Memory B cell (primary cell): ENCODE measurements around the gene IGF2R.

Experiments used
- ATAC-seq: fragments of 150-1000 bp; cut with Tn5 transposase; 2 replicates; pipeline ENCODE4 v1.10.0; 2021; ENCODE audit warnings: low read depth, mild to moderate bottlenecking, moderate library complexity
- DNase-seq, 2 donors: peaks; one replicate each; pipeline ENCODE4 v3.0.0; 2022; ENCODE audit warnings: low spot score in 2 of 2
- H3K27ac Mint-ChIP-seq: one replicate; pipeline ENCODE4 v1.8.0; 2022; ENCODE audit warnings: mild to moderate bottlenecking, moderate library complexity, mixed read lengths
- H3K27me3 Mint-ChIP-seq: one replicate; pipeline ENCODE4 v1.8.0; 2022; ENCODE audit warnings: mixed read lengths
- H3K36me3 Mint-ChIP-seq: one replicate; pipeline ENCODE4 v1.8.0; 2022; ENCODE audit warnings: mild to moderate bottlenecking, mixed read lengths
- H3K4me1 Mint-ChIP-seq: one replicate; pipeline ENCODE4 v1.8.0; 2022; ENCODE audit warnings: mixed read lengths
- H3K4me3 Mint-ChIP-seq: one replicate; pipeline ENCODE4 v1.8.0; 2022; ENCODE audit warnings: mild to moderate bottlenecking, moderate library complexity, mixed read lengths
- H3K9me3 Mint-ChIP-seq: one replicate; pipeline ENCODE4 v1.8.0; 2022; ENCODE audit warnings: mixed read lengths

The IGF2R gene

DNA sequence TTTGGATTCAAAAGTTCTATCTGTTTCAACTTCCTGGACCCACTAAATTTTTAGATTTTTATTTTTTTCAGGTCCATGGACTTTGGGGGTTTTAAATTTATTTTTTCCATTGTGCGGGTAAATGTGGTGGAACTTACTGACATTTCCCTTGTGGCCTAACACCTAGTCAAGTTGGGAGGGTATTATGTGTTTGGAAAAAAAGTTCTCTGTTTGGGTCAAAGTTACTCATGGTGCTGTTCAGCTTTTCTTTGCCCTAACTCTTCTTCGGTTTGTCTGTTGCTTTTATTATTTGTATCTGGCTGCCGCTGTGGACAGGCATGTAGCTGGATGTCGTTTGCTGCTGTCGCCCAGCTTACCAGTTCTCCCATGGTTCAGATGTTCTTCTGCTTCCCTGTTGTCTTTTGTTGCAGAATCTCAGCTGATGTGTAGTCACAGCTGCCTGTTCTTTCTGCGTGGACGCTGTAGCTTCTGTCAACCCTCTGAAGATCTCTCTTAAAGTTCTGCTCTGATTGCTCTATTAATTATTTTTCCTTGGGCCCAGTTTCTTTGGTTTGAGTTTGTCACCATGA lies 7.9 kb downstream of the IGF2R start:
- peaks cover 61% of the 10 kb centered on the region for H3K4me1 Mint-ChIP-seq
- no peak for ATAC-seq

DNA sequence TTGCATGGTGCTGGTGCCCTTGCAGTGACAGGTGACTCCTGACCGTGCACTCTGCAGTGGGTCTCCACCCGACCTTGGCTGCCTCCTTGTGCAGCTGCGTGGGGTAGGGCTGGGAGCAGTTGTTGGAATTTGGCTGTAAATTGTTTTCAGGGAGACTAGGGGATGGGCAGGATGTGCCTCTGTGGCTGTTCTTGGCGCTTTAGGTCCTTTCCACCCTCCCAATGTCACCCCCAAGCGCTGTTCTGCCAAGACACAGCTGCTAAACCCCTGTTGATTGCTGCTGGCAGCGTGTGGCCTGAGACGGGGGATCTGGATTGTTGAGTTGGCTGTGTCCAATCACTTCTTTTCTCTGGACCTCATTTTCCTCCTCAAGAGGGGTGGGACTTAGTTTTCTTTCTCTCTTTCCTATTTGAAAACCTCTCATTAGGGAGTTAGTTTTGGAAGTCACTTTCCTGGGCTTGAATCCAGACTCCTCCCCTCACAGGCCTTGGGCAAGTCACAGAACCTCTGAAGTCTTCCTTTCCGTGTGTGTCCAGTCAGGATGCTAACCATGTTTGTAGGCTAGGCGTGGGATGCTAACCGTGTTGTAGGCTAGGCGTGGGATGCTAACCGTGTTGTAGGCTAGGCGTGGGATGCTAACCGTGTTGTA lies 8.5 kb downstream of the IGF2R start:
- Mint-ChIP-seq H3K9me3 (no peaks in the 10 kb centered on the region), H3K27ac (no peak overlapping the region), H3K4me1 (peaks cover 66% of the 10 kb centered on the region), H3K4me3 (peak overlapping the region; percentile 8), H3K36me3 (no peaks in the 10 kb centered on the region), H3K27me3 (no peaks in the 10 kb centered on the region)
- no peak for DNase-seq
- no peak for ATAC-seq

More for the DNA sequence above, 7.9 kb downstream of the IGF2R start:
- H3K4me3 Mint-ChIP-seq = peak overlapping the region; percentile 8
- no peaks in the 10 kb centered on the region for H3K36me3 Mint-ChIP-seq
- no peaks in the 10 kb centered on the region for H3K27me3 Mint-ChIP-seq
- no peaks in the 10 kb centered on the region for H3K9me3 Mint-ChIP-seq
- no peak overlapping the region for H3K27ac Mint-ChIP-seq
- DNase-seq = no peak

DNA sequence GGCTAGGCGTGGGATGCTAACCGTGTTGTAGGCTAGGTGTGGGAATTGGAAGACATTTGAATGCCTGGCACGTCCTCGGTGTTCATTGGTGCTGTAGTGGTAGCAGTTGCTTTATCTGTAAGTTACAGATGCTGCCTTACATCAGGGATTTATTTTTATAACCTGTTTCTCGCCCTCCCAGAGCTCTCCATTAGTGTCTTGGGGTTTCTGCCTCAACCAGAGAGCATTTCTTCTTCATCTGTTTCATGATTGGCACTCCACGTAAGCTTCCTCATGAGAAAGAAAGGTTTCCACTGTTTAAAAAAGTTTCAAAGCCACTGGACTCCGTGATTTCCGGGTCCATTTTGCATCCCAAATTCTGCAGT lies 9.0 kb downstream of the IGF2R start:
- H3K36me3 Mint-ChIP-seq = no peaks in the 10 kb centered on the region

DNA sequence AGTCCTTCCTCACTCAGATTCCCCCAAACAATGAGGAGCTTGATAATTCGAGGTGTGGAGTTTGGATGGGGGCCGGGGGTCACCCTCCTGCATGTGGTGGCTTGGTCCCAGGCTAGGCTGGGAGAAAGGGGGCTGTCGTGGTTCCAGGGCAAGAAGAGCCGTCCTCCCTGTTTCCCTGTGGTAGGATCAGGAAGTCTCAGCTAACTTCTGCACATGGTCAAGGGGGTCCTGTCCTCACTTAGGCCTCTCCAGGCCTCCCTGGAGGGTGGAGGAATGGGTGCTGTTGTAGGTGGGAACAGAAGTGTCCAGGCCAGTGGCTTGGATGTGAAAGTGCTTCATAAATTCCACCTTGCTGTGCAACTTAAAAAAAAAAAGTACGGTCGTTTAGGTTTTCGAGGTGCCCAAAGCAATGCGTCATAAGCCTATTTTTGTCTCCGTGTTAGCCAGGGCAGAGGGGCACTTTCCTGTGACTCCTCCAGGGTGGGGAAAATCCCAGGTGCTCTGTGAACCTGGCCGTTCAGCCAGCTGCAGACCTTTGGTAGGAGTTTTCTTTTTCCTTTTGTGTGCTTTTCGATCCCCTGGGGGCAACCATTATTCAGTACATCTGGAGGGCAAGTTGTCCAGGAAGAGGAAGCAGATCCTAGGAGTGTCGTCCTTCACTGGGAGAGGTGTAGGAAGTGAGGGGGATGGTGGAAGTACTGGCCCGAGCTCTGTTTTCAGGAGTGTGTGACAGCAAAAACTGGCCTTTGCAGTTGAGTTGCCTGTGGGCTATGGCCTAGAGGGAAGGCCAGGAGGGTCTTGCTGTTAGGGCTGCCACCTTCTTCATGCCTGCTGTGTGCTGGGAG lies 9.6 kb downstream of the IGF2R start:
- DNase-seq (peak in 1 of 2 donors; percentile 19), ATAC-seq (peak; percentile 28)
- Mint-ChIP-seq H3K4me3 (peak overlapping the region; percentile 45), H3K27me3 (no peaks in the 10 kb centered on the region), H3K9me3 (no peaks in the 10 kb centered on the region), H3K27ac (peak overlapping the region; percentile 82), H3K36me3 (no peaks in the 10 kb centered on the region), H3K4me1 (peaks cover 59% of the 10 kb centered on the region)

More for the DNA sequence above, 9.0 kb downstream of the IGF2R start:
- DNase-seq = no peak
- no peaks in the 10 kb centered on the region for H3K27me3 Mint-ChIP-seq
- H3K27ac Mint-ChIP-seq = no peak overlapping the region
- no peak for ATAC-seq
- H3K4me3 Mint-ChIP-seq = peak overlapping the region; percentile 27
- H3K9me3 Mint-ChIP-seq = no peaks in the 10 kb centered on the region
- H3K4me1 Mint-ChIP-seq = peaks cover 64% of the 10 kb centered on the region

DNA sequence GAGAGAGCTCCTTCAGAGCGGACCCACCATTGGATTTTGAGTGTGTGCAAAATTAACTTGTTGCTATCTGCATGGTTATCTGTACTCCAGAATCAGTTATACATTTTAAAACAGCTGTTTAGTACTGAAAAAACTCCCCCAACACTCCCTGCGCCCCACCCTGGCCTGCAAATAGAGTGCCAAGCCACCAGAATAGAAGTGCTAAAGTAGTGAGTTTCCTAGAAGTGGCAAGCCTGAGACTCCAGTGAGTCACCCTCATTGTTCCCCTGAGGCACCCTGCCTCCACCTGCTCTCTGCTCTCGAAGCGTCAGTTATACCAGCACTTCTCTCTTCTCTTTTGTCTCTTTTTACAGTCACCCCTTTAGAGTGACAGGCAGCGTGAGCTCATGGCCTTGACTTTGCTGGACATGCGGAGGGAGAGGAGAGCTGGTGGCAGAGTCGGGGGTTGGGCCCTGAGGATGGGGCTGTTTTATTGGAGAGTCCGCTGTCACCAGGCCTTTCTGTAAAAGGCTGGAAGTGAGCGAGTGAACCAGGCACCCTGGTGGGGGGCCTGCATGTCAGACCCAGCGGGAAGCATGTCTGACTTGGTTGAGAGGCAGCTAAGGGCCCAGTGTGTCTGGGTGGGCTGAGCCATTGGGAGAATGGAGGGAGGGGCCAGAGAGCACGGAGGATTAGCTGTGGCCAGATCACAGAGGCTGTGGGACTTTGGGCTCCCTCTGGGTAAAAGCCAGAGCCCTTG lies 10.4 kb downstream of the IGF2R start:
- DNase-seq (peak; percentile 23 to 34), ATAC-seq (peak; percentile 68)
- Mint-ChIP-seq H3K4me1 (peaks cover 56% of the 10 kb centered on the region), H3K4me3 (peak overlapping the region; percentile 11), H3K27ac (peak overlapping the region; percentile 4), H3K36me3 (no peaks in the 10 kb centered on the region), H3K27me3 (no peaks in the 10 kb centered on the region), H3K9me3 (no peaks in the 10 kb centered on the region)

DNA sequence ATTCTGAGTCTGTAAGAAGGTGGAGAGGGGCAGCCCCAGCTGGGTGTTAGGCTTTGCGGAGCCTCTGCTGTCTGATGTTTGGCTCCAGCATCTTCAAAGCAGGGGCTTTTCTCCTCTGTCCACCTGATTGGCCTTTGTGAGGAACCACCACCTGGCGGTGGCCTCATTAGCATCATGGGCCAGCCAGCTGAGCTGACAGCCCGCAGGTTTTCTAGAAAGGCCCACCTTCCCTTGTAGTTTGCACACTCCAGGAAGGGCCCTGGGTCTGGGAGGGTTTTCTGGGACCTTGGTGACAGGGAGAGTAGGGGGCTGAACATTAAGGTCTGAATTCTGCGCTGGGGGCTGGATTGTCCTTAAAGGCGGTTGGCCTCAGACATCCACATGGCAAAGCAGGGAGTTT lies 11.6 kb downstream of the IGF2R start:
- no peak overlapping the region for H3K4me3 Mint-ChIP-seq
- H3K4me1 Mint-ChIP-seq = peaks cover 50% of the 10 kb centered on the region
- H3K27me3 Mint-ChIP-seq = no peaks in the 10 kb centered on the region
- H3K36me3 Mint-ChIP-seq = no peaks in the 10 kb centered on the region
- DNase-seq (no peak), ATAC-seq (no peak)
- H3K27ac Mint-ChIP-seq = no peak overlapping the region
- H3K9me3 Mint-ChIP-seq = no peaks in the 10 kb centered on the region

DNA sequence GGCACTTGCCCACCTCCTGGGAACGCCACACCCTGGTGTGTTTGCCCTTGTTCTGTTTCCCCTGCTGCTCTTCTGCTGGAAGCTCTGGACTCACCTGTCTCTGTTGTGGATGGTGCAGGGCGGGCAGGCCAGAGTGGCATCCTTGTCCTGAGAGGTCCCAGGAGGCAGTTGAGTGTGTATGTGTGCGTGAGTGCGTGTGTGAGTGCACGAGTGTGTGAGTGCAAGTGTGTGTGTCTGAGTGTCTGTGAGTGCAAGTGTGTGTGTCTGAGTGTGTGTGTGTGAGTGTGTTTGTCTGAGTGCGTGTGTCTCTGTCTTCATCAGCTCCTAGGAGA lies 12.2 kb downstream of the IGF2R start:
- peak overlapping the region; percentile 19 for H3K4me3 Mint-ChIP-seq
- no peaks in the 10 kb centered on the region for H3K9me3 Mint-ChIP-seq
- no peaks in the 10 kb centered on the region for H3K27me3 Mint-ChIP-seq
- no peaks in the 10 kb centered on the region for H3K36me3 Mint-ChIP-seq
- peaks cover 50% of the 10 kb centered on the region for H3K4me1 Mint-ChIP-seq
- ATAC-seq (no peak), DNase-seq (no peak)
- no peak overlapping the region for H3K27ac Mint-ChIP-seq

DNA sequence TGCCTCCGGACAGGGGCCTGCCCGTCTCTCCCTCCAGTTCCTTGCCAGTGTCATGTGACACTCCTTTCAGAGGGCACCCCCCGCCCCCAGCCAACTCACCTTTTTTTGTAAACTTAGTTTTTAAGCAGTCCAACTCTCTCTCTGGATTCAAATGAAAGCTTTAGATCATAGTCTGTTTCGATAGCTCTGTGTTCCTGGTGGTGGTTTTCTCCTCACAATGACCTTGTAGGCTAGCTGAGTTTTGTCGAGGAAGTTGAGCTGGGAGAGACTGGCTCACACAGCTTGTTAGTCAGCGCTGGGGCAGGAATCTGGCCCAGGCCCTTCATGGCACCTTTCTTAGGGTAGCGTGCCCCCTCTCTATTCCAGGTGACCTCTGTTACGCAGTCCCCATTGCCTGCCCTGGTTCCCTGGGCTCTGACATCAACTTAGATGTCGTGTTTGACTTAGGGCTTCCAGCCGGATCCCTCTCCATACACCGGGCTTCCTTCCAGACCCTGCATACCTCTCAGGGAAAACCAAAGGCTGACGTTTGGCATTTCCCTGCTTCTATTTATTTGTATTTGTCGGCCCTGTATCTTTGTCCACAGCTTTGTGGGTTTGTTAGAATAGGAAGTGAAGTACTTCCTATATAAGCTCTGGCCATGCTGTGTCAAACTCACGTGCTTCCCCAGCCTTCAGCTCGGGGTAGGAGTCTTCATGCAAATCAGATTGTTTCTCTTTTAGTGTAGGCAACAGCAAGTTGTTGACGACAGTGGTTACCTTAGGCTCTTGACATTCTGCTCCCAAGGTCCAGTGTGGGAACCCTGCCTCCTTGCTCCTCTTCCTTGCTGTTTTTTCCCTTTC lies 12.7 kb downstream of the IGF2R start:
- DNase-seq (peak; percentile 37 to 60), ATAC-seq (peak; percentile 86)
- H3K27me3 Mint-ChIP-seq = no peaks in the 10 kb centered on the region
- no peaks in the 10 kb centered on the region for H3K9me3 Mint-ChIP-seq
- H3K4me1 Mint-ChIP-seq = peaks cover 50% of the 10 kb centered on the region
- H3K36me3 Mint-ChIP-seq = no peaks in the 10 kb centered on the region
- peak overlapping the region; percentile 54 for H3K27ac Mint-ChIP-seq
- H3K4me3 Mint-ChIP-seq = peak overlapping the region; percentile 74

DNA sequence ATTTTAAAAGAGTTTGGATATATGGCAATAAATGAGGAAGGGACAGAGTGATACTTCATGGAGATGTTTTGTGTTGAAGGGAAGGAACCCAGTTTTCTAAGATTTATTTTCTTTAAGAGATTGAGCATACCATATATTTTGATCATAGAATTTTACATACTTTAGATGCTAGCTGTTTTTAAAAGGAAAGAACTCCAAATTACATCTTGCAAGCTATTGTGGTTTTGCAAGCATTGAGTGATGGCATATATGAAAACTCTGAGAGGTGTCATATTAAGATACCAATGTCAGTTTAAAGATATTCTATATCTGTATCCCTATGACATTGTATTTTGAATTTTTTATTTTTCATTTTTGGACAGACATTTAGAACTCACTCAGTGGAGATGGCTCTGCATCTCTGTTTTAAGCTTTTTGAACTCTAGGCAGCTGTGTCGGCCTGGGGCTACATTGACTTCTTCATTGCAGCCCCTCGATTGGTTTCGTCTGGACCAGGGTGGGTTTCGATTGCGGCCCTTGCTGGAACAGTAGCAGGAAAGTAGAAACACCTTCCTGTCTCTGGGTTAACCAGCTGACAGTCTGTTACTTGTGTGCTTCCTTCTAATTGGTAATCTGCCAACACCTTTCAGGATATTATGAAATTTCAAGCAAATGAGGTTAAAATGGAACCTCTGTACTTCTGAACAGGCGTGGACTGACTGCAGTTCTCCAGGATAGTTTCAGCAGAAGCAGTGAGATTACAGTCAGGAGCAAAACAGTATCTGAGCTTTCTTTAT lies 14.0 kb downstream of the IGF2R start:
- H3K27ac Mint-ChIP-seq = peak overlapping the region; percentile 54
- ATAC-seq (no peak), DNase-seq (no peak)
- H3K36me3 Mint-ChIP-seq = no peaks in the 10 kb centered on the region
- H3K9me3 Mint-ChIP-seq = no peaks in the 10 kb centered on the region
- no peak overlapping the region for H3K4me3 Mint-ChIP-seq
- H3K27me3 Mint-ChIP-seq = no peaks in the 10 kb centered on the region
- H3K4me1 Mint-ChIP-seq = peaks cover 40% of the 10 kb centered on the region

DNA sequence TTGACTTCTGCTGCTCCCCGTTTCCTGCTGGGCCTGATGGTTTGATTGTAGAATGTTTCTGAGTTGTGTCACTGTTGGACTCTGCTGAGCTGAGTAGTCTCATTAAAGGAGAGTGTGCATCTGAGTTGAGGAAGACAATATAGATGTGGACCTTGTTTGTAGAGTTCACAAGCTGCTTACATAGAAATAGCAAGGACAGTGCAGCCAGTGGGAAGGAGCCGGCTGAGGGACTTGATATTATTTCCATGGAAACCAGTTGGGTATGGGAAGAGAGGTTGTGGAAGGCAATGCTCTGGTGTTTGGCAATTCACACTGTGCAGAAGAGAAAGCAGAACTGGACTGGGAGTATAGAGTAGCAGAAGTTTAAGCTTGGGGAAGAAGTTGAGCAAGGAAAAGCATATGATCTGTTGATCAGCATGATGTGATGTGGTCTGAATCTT lies 14.8 kb downstream of the IGF2R start:
- no peak overlapping the region for H3K4me3 Mint-ChIP-seq
- no peaks in the 10 kb centered on the region for H3K36me3 Mint-ChIP-seq
- DNase-seq (no peak), ATAC-seq (no peak)
- peaks cover 32% of the 10 kb centered on the region for H3K4me1 Mint-ChIP-seq
- no peaks in the 10 kb centered on the region for H3K9me3 Mint-ChIP-seq
- no peak overlapping the region for H3K27ac Mint-ChIP-seq
- H3K27me3 Mint-ChIP-seq = no peaks in the 10 kb centered on the region

DNA sequence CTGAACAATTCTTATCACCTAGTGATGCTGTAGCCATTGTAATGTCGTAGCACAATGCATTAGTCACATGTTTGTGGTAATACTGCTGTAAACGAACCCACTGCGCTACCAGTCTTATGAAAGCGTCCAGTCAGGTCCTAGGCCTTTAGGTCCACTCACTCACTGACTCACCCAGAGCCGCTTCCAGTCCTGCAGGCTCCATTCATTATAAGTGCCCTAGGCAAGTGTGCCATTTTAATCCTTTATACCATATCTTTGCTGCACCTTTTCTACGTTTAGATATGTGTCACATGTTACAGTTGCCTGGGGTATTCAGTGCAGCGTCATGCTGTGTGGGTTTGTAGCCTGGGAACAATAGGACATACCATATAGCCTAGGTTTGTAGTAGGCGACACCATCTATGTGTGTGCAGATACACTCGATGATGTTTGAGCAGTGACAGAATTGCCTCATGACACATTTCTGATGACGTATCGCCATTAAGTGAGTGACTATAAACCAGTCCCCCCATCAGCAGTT lies 15.4 kb downstream of the IGF2R start:
- H3K9me3 Mint-ChIP-seq = no peaks in the 10 kb centered on the region
- DNase-seq (no peak), ATAC-seq (no peak)
- no peaks in the 10 kb centered on the region for H3K36me3 Mint-ChIP-seq
- no peak overlapping the region for H3K27ac Mint-ChIP-seq
- no peak overlapping the region for H3K4me3 Mint-ChIP-seq
- H3K27me3 Mint-ChIP-seq = no peaks in the 10 kb centered on the region
- peaks cover 26% of the 10 kb centered on the region for H3K4me1 Mint-ChIP-seq

DNA sequence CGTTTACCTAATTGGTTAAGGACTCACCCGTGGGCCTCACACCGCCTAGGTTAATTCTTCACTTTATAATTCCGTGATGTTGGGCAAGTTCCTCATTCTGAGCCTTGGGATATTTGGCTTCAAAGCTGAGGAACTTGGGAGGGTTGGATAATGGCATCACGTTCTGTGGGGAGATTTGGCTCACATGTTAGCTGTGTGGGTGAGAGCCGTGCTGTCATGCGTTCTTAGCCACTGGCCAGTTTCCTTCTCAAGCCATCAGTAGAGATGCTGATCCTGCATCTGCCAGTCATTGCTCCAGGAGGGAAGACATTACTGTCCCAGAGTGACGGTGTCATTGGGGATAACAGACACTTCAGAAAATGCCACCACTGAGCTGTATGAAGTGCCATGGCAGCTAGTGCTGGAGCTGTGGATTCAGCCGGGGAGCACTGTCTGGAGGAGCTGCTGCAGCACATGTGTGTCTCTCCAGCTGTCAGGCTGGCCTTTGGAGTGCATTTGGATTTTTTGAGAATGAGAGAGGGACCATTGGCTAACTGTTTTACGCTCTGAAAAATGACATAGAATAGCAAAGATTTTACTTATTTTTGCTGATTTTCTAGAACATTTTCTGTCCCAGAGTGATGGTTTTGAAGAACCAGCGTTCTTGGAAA lies 16.5 kb downstream of the IGF2R start:
- Mint-ChIP-seq H3K27me3 (no peaks in the 10 kb centered on the region), H3K4me3 (no peak overlapping the region)

More for the DNA sequence above, 16.5 kb downstream of the IGF2R start:
- Mint-ChIP-seq H3K27ac (no peak overlapping the region), H3K4me1 (peaks cover 26% of the 10 kb centered on the region), H3K36me3 (no peaks in the 10 kb centered on the region), H3K9me3 (no peaks in the 10 kb centered on the region)
- ATAC-seq (no peak), DNase-seq (no peak)
